GM21825 (cell line): ENCODE results near the gene INHBC.
A peak's percentile ranks its signal among the peaks of the same experiment; 100 is the strongest.
"Not testable (repeated sequence)": the region's sequence is repeated elsewhere in the genome, so short reads cannot be mapped to it uniquely, and the experiment has no call there.

Experiments used
- ATAC-seq: cut with Tn5 transposase; IDR thresholded peaks from one replicate; pipeline ENCODE4 v1.9.1; 2021; ENCODE audit warnings: mild to moderate bottlenecking, moderate library complexity; ENCODE audit not compliant: unreplicated experiment

Gene INHBC

GRCh38 chr12:57428965-57429364 lies 5.6 kb upstream of the INHBC start:
- no peak for ATAC-seq

DNA sequence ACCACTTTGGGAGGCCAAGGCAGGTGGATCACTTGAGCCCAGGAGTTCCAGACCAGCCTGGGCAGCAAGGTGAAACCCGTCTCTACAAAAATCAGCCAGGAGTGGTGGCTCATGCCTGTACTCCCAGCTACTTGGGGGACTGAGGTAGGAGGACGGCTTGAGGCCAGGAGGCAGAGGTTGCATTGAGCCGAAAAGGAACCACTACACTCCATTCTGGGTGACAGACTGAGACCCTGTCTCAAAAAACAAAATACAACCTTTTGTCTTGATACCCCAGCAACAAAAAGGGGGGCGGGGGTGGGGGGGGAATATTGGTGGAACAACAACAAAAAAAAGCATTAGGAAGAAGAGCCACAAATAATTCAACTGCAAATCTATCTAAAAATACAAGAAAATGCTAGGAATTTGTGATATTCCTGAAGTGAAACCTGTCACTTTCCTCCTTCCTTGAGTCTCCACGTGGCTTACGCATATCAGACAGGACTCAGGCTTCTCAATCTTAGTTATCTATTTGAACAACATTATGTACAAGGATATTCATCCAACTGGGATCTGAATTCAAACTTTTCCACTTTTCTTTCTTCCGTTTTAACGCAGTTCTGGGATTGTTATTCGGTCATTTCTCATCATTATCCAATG lies 5.0 kb upstream of the INHBC start:
- no peak for ATAC-seq

- ATAC-seq: peak; percentile 51
These were observed 4.3 kb upstream of the INHBC start for GRCh38 chr12:57430112-57430930.

- peak; percentile 92 for ATAC-seq
These were observed 3.5 kb upstream of the INHBC start, which contains the start of gene R3HDM2 for GRCh38 chr12:57430931-57431566. R3HDM2 (minus strand) TSS chr12:57431043; CDS start chr12:57310428, 120,615 bp downstream.

GRCh38 chr12:57431654-57432188 lies 2.9 kb upstream of the INHBC start:
- ATAC-seq: no peak

DNA sequence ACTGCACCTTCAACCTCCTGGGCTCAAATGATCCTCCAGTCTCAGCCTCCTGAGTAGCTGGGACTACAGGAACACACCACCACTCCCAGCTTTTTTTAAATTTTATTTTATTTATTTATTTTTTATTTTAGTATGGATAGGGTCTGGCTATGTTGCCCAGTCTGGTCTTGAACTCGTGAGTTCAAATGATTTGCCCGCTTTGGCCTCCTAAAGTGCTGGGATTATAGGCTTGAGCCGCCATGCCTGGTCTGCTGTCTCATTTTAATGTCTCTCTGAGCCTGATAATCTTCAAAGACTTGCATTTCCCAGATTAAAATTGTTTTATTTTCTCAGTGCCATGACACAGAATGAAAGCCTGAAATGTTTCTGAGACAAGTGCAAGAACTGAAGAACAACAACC lies 1.2 kb upstream of the INHBC start:
- ATAC-seq: no peak

- ATAC-seq: no peak
These were observed 709 bp downstream of the INHBC start for GRCh38 chr12:57435293-57435692.

DNA sequence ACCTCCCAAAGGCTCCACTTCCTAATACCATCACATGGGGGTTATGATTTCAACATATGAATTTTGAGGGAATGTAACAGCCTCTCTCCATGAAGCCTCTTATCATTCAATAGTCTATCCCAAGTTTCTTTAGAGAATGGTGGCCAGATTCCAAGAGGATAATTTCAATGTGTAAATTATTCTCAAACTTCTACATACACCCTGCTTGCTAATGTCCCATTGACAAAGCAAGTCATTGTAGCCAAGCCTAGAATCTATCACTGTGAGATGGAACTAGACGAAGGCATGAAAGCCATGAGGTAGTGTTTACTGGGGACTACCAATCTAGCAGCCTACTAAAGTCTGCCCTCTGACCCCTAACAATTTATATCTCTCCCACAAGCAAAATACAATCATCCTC lies 3.8 kb downstream of the INHBC start:
- no peak for ATAC-seq

DNA sequence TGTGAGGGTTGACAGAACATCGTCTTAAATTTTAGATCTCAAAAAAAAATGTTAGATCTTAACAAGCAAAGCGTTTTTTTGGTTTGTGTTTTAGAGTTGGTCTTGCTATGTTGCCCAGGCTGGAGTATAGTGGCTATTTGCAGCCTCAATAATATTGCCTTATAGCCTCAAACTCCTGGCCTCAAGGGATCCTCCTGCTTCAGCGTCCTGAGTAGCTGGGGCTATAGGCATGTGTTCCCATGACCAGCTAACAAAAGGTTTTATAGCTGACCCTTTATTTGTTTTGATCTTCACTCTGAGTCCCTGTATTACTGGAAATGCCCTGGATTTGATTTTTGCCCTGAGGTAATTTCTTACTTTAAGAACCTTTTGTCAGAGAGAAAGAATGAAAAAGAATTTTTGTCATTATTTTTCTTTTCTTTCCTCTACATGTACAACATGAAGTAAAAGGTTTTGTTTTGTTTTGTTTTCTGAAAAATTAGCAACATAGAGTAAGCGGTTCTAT lies 5.2 kb downstream of the INHBC start:
- no peak for ATAC-seq

DNA sequence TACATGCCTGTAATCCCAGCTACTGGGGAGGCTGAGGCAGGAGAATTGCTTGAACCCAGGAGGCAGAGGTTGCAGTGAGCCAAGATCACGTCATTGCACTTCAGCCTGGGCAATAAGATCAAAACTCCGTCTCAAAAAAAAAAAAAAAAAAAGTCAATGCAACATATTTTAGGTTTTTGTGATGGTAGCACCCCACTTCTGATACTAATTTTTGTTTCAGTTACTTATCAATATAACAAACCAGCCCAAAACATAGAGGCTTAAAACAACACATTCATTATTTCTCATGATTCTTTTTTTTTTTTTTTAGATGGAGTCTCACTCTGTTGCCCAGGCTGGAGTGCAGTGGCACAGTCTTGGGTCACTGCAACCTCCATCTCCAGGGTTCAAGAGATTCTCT lies 6.8 kb downstream of the INHBC start:
- not testable (repeated sequence) for ATAC-seq

DNA sequence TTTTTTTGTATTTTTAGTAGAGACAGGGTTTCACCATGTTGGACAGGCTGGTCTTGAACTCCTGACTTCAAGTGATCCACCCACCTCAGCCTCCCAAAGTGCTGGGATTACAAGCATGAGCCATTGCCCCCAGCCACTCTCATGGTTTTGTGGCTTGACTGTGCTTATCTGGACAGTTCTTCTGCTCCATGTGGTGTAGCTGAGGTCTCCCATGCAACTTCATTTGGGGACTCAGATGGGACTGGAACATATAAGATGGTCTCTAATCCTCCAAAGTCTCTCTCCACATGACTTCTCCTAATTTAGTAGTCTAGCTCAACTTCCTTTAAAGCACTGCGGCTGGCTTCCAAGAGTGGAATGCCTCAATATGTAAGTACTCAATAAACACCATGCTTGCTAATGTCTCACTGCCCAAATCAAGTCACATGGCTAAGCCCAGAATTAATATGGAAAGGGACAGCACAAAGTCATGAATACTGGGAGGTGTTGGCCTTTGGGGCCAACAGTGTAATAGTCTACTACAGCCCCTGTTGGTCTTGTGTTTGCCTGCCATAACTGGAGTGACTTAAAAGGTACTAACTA lies 7.4 kb downstream of the INHBC start:
- ATAC-seq: no peak

DNA sequence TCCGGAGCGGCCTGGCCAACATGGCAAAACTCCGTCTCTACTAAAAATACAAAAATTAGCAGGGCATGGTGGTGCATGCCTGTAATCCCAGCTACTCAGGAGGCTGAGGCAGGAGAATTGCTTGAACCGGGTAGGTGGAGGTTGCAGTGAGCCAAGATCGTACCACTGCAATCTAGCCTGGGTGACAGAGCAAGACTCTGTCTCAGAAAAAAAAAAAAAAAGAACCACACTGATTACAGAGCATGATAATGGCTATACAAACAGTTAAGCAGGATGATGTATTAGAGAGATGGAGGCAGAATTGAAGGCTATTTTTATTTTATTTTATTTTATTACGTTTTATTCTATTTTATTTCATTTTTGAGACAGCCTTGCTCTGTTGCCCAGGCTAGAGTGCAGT lies 9.8 kb downstream of the INHBC start:
- ATAC-seq: not testable (repeated sequence)

DNA sequence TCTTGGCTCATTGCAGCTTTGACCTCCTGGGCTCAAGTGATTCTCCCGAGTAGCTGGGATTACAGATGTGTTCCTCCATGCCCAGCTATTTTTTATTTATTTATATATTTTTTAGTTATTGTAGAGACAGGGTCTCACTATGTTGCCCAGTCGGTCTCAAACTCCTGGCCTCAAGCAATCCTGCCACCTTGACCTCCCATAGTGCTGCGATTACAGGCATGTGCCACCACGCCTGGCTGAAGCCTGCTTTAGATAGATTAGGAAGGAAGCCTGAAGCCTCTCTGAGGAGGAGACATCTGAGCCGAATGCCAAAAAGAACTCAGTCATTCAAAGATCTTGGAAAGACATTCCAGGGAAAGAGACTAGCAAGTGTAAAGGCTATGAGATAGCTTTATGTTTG lies 10.2 kb downstream of the INHBC start:
- no peak for ATAC-seq

DNA sequence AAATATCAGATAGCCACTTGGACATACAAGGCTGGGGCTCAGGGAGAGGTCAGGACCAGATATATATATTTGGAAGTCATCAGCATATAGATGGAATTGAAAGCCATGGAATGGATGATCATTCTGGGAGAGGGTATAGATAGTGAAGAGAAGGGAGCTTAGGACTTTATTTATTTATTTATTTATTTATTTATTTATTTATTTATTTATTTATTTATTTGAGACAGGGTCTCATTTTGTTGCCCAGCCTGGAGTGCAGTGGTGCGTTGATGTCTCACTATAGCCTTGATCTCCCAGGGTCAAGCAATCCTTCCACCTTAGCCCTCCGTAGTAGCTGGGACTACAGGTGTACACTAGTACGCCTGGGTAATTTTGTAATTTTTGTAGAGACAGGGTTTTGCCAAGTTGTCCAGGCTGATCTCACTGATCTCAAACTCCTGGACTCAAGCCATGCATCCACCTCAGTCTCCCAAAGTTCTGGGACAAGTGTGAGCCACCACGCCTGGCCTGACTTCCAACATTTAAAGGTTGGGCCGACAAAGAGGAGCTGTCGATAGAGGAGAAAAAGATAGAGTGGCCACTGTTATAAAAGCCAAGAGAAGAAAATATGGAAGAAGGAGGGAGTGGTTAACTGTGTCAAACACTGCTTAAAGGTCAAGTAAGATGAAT lies 11.8 kb downstream of the INHBC start:
- ATAC-seq: no peak

DNA sequence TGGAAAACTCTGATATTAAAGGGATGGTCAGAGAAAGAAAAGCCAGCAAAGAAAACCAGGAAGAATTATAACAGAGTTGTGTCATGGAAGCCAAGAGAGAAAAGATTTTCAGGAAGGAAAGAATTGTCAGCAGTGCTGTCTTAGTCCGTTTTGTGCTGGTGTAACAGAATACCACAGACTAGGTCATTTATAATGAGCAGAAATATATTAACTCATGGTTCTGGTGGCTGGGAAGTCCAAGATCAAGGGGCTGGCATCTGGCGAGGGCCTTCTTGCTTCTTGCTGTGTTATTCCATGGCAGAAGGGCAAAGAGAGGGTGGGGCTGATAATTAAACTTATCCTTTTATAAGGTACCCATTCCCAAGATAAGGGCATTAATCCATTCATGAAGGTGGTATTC lies 14.1 kb downstream of the INHBC start:
- ATAC-seq: no peak

GRCh38 chr12:57449375-57449774 lies 14.8 kb downstream of the INHBC start:
- ATAC-seq: no peak

DNA sequence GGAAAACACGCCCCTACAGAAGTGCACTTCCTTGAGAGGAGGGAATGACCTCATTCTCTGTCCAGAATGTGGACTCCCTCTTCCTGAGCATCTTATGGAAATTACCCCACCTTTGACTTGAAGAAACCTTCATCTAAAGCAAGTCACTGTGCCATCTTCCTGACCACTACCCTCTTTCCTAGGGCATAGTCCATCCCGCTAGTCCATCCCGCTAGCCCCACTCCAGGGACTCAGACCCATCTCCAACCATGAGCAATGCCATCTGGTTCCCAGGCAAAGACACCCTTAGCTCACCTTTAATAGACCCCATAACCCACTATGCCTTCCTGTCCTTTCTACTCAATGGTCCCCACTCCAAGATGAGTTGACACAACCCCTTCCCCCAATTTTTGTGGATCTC lies 15.5 kb downstream of the INHBC start:
- no peak for ATAC-seq

- no peak for ATAC-seq
These were observed 16.7 kb downstream of the INHBC start for GRCh38 chr12:57451233-57451778.

- no peak for ATAC-seq
These were observed 17.8 kb downstream of the INHBC start for GRCh38 chr12:57452181-57452936.
